Tibial artery (tissue), 4 donors: ENCODE measurements around the gene RPS21.

Experiments
- DNase-seq, 2 donors: peaks; one replicate each; pipeline ENCODE4 v3.0.0-alpha.2; 2019
- H3K27ac ChIP-seq, 2 donors: fragments of 200-600 bp; sonication (generic) in 1 of 2; 1 replicate in 1 of 2; 2 replicates in 1 of 2; pipeline ENCODE4 v1.5.1; 2018 to 2019; ENCODE audit warnings: mild to moderate bottlenecking in 1 of 2
- H3K27me3 ChIP-seq, 2 donors: fragments of 200-600 bp; sonication (generic) in 1 of 2; one replicate each; pipeline versions ENCODE4 v1.5.1 to v1.6.0; 2016 to 2019
- H3K36me3 ChIP-seq, 3 donors: fragments of 200-600 bp; sonication (generic) in 2 of 3; one replicate each; pipeline ENCODE4 v1.5.1; 2016 to 2019; ENCODE audit warnings: mild to moderate bottlenecking in 2 of 3
- H3K4me1 ChIP-seq, 4 donors: fragments of 200-600 bp; sonication (generic) in 2 of 4; 1 replicate in 3 of 4; 2 replicates in 1 of 4; pipeline ENCODE4 v1.5.1; 2016 to 2019
- H3K4me3 ChIP-seq, 2 donors: fragments of 200-600 bp; sonication (generic) in 1 of 2; 1 replicate in 1 of 2; 2 replicates in 1 of 2; pipeline ENCODE4 v1.5.1; 2018 to 2019; ENCODE audit warnings: mild to moderate bottlenecking in 2 of 2
- H3K9me3 ChIP-seq, 3 donors: fragments of 200-600 bp; sonication (generic) in 1 of 3; one replicate each; pipeline ENCODE4 v1.5.1; 2016 to 2019
- intact Hi-C: fragments of 100-400 bp; cut with DNase I; formaldehyde crosslinking; loops from one replicate; pipeline ENCODE4 v1.15.0; 2023; ENCODE audit warnings: low total_unique reads
- TF ChIP-seq, protein P1 (sequence below), 2 experiments: fragments of 200-600 bp in 1 of 2; fragments of 450-650 bp in 1 of 2; IDR thresholded peaks; one replicate each; pipeline ENCODE4 v1.5.1; 2017 to 2019; ENCODE audit warnings: antibody characterized with exemption in 2 of 2, mild to moderate bottlenecking in 1 of 2, moderate library complexity in 1 of 2

RPS21 gene

DNA sequence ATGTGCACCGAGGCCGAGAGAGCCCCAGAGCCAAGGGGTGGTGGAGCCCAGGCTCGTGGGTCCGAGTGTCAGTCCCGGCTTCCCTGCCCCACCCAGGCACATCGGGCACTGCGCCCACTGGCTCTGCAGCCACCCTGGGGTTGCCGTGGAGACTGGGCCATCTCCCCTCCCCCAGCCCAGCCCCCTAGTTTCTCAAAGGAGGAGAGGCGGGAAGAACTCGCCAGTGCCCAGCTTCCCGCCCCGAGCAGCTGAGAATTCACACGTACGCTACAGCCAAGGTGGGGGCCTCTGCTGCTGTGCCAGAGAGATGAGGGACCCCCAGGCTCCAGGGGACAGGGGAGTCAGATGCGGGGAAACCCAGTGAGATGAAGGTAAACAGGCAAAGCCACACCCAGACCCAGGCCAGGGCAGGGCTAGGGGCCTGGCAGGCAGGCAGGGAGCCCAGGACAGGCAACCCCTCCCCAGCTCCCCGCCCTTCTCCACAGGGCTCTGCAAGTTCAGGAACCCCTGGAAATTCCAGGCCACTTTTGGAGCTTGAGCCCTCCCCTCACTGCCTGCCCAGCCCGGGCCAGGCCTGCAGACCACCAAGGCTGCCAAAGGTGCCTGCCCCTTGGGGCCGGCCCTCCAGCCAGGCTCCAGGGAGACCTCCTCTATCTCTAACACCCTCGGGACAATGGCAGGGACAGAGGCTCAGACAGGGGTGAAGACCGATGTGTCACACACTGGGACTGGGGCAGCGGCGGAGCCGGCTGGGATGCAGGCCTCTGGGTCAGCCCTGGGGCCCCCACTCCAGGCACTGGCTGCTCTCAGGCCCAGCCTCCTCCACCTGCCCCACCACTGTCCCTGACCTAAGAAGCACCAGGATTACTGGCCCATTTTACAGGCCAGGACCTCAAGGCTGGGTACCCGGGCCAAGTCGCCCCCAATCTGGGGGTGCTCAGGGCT lies 25.8 kb upstream of the RPS21 start:
- Histone ChIP-seq H3K4me1 (peaks cover 6 to 97% (median 92%) of the 10 kb centered on the region in 4 donors), H3K36me3 (peaks cover 0 to 14% (median 0%) of the 10 kb centered on the region in 3 donors), H3K9me3 (no peaks in the 10 kb centered on the region), H3K4me3 (no peak overlapping the region), H3K27me3 (no peaks in the 10 kb centered on the region), H3K27ac (peak overlapping the region; percentile 96 to 98)
- TF ChIP-seq, protein P1, sequence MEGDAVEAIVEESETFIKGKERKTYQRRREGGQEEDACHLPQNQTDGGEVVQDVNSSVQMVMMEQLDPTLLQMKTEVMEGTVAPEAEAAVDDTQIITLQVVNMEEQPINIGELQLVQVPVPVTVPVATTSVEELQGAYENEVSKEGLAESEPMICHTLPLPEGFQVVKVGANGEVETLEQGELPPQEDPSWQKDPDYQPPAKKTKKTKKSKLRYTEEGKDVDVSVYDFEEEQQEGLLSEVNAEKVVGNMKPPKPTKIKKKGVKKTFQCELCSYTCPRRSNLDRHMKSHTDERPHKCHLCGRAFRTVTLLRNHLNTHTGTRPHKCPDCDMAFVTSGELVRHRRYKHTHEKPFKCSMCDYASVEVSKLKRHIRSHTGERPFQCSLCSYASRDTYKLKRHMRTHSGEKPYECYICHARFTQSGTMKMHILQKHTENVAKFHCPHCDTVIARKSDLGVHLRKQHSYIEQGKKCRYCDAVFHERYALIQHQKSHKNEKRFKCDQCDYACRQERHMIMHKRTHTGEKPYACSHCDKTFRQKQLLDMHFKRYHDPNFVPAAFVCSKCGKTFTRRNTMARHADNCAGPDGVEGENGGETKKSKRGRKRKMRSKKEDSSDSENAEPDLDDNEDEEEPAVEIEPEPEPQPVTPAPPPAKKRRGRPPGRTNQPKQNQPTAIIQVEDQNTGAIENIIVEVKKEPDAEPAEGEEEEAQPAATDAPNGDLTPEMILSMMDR (IDR thresholded peaks at IDR 0.05): no peak
- DNase-seq: peak in 1 of 2 donors; percentile 85
- intact Hi-C loops: no loop called here

DNA sequence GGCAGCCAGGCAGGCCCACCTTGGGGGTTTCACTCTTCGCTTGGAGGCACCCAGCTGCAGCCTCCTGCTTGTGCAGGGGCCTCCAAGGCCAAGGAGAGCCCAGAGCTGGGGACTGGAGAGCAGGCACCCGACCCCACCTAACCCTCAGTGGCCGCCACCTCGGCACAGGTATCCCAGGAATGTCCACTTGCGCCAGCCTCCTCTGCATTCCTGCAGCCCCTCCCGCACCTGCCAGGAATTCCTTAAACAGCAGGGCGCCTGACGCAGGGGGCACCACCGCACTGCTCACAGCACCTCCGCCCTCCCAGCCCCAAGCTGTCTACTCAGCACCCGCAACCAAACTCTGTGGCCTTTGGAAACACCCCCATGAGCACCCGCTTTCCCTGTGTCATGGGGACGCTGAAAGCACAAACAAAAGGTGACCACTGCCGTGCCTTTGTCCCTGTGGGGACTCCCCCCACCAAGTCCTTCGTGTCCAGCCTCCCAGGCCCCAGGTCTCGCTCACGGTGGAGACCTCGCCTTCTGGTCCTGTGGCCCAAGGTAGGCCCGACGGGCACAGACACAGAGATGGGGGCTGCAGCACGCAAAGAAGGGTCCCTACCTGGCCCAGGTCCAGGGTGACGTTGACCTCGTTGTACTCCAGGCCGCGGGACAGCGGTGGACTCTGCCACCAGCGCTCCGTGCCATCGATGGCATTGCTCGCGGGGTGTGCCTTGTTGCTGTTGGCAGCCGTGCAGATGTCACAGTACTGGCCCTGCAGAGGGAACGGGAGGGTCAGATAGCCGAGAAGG lies 24.9 kb upstream of the RPS21 start:
- Histone ChIP-seq H3K27ac (peak overlapping the region; percentile 96 to 98), H3K4me3 (peak overlapping the region; percentile 77 to 93), H3K36me3 (peaks cover 0 to 14% (median 0%) of the 10 kb centered on the region in 3 donors), H3K9me3 (no peaks in the 10 kb centered on the region), H3K4me1 (peaks cover 6 to 94% (median 84%) of the 10 kb centered on the region in 4 donors), H3K27me3 (no peaks in the 10 kb centered on the region)
- intact Hi-C loops: no loop called here
- DNase-seq: peak in 1 of 2 donors; percentile 87
- TF ChIP-seq, protein P1 (IDR thresholded peaks at IDR 0.05): no peak

DNA sequence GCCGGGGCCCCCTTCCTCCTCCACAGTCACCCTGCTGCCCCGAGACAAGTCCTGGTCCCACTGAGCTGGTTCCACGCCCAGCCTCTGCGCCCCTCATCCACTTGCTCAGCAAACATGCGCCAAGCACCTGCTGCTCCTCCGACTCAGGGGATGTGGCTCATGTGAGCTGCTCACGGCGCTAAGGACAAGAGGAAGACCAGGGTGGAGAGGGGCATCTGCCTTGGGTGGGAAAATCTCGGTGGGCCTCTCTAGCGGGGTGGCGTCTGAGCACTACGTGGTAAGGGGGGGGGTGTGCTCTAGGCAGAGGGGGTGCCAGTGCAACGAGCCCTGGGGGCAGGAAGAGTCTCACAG lies 24.3 kb upstream of the RPS21 start:
- H3K36me3 ChIP-seq: peaks cover 0 to 14% (median 0%) of the 10 kb centered on the region in 3 donors
- H3K27me3 ChIP-seq: no peaks in the 10 kb centered on the region
- no peaks in the 10 kb centered on the region for H3K9me3 ChIP-seq
- intact Hi-C loops: no loop called here
- H3K4me1 ChIP-seq: peaks cover 6 to 92% (median 82%) of the 10 kb centered on the region in 4 donors
- H3K4me3 ChIP-seq: peak overlapping the region; percentile 77 to 93
- TF ChIP-seq, protein P1 (IDR thresholded peaks at IDR 0.05): no peak
- H3K27ac ChIP-seq: peak overlapping the region; percentile 96 to 98
- DNase-seq: no peak

DNA sequence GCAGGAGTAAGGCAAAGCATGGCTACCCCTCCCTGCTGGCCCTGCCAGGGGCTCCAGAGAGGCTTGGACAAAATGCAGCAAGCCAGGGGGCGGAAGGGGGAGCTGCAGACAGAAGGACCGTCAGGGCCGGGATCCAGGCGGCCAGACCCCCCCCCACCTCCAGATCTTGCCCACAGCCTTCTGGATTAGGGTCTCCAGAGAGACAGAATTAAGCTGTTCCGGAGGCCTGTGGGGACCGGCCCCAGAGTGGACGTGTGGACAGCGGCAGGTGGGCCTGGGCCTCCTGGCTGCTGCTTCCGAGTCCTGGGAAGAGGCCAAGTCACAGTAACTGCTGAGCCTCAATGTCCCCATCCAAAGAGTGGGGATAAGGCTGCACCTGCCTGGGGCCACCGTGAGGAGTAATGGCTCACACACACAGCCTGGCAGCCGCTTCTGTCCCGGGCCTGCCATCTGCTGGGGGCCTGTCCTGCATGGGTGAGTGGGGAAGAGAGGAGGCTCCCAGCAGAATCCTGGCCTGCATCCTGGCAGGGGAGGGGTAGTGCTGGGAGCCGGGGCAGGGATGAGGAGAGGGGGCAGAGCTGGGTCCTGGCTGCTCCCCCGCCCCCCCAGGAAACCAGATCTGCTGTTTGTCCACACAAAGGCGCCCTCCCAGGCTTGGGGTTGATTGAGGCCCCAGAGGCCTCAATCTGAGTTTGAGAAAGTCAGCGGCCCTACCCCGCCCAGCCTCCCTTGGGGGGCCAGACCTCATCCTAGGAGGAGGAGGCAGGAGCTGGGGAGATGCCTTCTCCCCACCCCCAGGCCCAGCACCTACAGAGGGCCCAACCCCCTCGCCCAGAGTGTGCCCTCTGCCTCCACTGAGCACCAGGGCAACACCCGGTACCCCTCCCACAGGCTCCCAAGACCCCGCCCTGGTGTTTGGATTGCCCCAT lies 23.6 kb upstream of the RPS21 start:
- peak overlapping the region; percentile 96 to 98 for H3K27ac ChIP-seq

More for the DNA sequence above, 23.6 kb upstream of the RPS21 start:
- H3K36me3 ChIP-seq: peaks cover 0 to 14% (median 0%) of the 10 kb centered on the region in 3 donors
- peak overlapping the region; percentile 77 to 93 for H3K4me3 ChIP-seq
- no peaks in the 10 kb centered on the region for H3K9me3 ChIP-seq
- DNase-seq: peak in 1 of 2 donors; percentile 81
- H3K27me3 ChIP-seq: no peaks in the 10 kb centered on the region
- peaks cover 11 to 92% (median 82%) of the 10 kb centered on the region in 4 donors for H3K4me1 ChIP-seq
- TF ChIP-seq, protein P1 (IDR thresholded peaks at IDR 0.05): peak; percentile 14 to 15
- intact Hi-C loops: no loop called here
